GM18870 (cell line): ENCODE measurements around the gene EPHA7.

Source experiments
- ATAC-seq: cut with Tn5 transposase; IDR thresholded peaks from one replicate; pipeline ENCODE4 v1.9.1; 2021; ENCODE audit warnings: moderate library complexity; ENCODE audit not compliant: unreplicated experiment

The EPHA7 gene

GRCh38 chr6:93419304-93420162 is at the start of gene EPHA7:
Gene EPHA7, minus strand, starts transcription at chr6:93419559. Its CDS starts 218 bp downstream, at chr6:93419341.
- ATAC-seq: peak; percentile 71

- ATAC-seq: peak; percentile 57
These were observed 48.9 kb upstream of the EPHA7 start for GRCh38 chr6:93468291-93468690.

- ATAC-seq: no peak
These were observed 35.2 kb upstream of the EPHA7 start for GRCh38 chr6:93454533-93454932.

DNA sequence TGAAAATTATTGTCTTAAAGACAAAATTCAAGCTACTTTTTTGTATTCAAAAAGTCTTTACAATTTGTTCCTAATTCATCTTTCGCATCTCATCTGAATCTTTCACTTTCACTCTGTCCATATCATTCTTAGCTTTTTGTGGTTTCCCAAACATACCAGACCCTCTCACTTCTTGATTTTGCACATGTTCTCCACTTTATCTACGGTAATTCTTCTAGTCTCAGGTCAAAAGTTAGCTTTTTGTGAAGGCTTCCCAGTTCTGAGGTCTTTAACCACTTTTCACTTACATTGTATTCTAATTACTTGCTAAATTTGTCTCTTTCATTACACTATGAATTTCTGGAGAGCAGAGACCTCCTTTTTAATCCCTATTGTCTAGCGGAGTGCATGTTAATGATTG is 34.6 kb upstream of the EPHA7 start:
- ATAC-seq: peak; percentile 98

- no peak for ATAC-seq
These were observed 28.5 kb upstream of the EPHA7 start for GRCh38 chr6:93447874-93448273.

DNA sequence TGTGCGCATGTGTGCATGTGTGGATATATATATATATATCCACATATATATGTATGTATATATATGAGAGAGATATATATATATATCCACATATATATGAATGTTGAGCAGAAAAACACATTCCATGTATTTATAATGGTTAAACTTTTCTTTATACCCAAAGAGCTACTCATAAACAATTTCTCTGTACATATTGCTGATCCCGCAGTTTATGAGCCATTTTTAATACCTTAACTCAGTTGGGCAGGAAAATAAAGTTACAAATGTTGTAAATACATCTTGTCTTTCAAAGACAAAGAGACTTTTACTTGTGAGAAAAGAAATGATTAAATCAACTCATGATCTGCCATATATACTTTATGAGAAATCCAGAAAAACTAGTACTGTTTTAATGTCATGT is 18.1 kb upstream of the EPHA7 start:
- ATAC-seq: no peak

- ATAC-seq: no peak
These were observed 14.2 kb upstream of the EPHA7 start for GRCh38 chr6:93433592-93433991.

DNA sequence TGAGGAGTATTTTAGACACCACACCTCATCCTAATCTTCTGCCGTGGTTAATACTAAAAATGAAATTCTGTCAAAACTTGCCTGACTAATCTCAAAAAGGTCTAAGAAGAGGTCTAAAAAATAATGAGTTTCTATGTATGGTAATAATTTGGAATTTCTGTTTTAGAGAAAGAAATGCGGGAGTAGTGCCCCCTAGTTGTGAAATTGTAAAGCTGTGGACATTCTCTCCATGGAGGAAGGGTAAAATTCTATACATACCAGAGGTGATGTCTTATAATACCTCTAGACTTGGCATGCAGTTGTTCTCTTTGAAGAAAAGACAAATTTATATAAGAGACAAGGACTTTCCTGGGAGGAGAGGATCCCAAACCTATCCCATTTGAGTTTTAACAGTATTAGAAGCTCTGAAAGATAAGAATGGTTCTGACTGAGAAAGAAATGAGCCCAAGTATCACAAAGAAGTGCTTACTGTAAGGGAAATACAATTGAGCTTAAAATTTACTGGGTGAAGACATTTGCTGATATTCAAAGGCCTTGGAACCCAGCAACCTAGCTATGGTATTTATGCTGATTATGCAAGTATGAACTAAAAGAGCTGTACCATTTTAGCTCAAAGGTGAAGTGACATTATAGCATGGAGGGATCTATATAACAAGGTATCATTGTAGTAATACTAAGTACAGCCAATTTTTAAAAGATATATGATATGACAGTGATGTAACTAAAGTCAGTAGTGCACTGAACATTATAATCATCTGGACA is 5.1 kb upstream of the EPHA7 start:
- no peak for ATAC-seq

- ATAC-seq: no peak
These were observed 4.2 kb upstream of the EPHA7 start for GRCh38 chr6:93423542-93423941.

DNA sequence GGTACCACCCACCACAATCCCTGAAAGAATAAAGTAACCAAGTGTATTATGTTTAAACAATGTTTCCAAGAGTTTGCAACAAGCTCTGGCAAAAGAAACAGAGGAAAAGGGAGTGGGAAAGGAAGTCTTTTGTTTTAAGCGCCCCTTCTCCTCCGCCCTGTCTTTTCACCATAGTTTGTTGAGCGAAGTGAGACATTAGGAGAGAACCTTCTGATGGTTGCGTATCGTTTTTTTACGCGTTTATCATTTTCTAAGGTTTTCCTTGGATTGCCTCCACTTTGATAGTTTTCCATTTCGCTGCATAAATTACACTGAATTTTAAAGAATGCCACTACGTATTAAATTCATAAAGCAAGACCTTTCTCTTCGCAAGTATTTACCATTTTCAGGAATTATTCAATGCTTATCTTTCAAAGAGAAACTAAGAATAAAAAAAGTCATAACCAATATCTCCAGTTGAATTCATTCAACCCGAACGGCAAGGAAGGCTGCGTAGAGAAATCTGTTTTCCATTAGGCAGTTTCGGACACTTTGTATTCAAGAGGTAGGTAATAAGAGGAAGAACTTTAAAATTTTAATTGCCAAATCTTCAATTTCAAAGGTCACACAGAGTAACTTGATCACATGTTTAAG is 920 bp upstream of the EPHA7 start:
- no peak for ATAC-seq

DNA sequence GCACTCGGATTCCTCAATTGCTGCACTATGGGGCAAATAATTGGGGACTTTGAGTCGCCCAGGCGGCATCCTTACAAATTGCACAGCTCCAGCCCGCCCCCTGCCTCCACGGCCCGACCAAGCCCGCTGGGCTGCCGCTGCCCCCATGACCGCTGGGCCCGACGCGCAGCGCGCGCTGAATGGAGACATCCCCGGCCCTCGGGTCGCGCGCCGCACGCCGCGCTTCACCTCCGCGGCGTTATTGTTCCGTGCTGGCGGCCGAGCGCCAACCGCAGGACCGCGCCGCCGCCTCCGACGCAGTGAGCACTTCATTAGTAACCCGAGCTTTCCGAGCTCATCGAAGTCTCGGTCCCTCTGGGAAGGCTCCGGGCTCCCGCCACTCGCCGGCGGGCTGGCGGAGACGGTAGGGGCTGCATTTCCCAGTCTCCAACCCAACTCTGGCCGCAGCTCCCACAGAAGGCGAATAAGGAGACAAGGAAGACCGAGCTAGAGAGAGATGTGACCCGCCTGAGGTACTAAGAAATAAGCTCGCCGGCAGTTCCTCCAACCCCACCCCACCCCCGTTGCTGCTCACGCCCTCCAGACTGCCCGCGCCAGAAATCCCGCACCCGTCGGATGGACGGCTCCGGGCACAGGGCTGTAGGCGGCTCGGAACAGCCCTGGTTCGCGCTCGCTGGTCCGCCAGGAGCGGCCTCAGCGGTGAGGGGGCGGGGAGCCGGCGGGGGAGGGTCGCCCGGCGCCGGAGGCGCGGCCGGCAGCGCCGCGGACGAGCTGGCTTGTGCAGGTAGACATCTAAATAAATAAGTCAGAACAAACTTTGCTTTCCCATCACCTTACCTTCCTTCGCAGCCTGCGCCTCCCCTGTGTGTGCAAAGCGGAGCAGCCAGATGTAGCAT is 703 bp downstream of the EPHA7 start:
- no peak for ATAC-seq

DNA sequence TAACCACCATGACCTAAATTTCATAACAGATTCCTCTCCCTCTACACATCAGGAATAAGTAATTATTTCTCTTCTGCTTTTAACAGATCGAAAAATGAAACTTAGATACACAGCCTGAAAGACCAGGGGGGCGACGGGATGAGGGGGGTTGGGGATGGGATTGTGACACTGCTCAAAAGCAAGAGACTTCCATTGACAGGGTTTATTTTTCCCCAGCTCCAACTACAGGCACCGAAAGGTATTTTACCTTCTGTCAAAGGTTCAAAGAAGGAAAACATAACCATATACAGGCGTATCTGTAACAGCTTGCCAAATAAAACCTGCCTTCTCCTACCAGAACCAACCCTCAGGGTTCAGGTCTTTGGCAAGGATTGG is 1.3 kb downstream of the EPHA7 start:
- ATAC-seq: no peak

DNA sequence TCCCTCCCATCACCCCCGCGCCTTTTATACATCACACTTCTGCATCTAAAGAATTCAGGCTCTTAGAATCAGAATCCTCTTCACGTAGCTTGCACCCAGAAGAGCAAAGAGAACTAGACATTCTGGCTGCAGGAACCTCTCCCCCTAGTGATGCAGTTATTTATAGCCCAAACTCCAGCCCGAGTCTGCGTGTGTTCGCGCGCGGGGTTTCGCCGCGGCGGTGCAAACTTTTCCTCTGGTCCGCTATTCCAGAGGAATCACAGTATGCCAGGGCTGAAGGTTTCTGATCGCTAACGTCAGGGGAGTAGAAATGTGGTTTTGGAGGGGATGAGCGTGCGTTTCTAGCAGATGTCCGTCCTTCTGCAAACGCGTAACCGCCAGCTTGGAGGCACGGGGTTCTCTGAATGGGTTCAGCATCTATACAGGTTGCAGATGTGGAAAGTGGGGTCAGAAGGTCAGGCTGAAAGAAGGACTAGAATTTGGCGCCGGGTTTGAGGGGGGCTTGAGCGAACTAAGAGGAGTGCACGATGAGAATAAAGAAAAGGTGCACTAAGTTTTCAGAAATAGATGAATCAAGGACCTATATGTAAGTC is 1.8 kb downstream of the EPHA7 start:
- ATAC-seq: no peak

DNA sequence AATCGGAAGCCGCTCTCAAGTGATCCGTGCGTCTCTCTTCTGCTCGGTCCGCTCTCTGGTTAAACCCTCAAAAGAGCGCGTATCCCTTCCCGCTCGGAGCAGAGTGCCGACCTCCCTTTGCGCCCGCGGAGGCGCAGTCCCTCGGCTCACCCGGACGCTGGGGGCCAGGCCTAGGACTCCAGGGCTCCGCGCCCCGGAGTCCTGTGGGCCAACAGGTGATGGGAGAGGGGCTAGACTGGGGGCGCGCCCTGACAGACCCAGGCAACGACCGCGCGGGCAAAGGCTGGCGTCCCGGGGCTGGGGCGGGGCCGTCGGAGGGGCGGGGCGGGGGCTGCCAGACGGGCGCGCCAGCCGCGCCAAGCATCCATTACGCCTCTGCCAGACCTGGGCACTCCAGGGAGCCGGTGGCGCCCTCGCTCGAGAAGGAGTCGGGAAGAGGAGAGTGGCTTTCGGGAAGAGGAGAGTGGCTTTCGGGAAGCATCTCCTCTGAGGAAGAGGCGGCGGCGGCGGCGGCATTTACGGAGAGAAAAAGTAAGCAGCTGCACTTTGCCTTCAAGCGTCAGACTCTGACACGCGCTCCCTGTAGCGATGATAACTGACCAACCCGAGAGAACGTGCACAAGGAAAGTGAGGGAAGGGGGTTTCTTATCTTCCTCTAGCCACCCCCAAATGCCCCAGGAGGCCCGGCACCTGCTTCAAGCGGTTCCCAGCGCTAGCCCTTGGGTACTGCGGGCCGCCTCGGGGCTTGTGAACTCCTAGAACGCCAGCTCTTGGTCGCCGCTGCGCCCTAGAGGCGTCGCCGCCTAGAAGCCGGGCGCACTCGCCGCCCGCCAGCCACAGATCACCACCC is 2.6 kb downstream of the EPHA7 start:
- no peak for ATAC-seq

GRCh38 chr6:93413190-93413589 is 6.2 kb downstream of the EPHA7 start:
- no peak for ATAC-seq

- ATAC-seq: no peak
These were observed 6.9 kb downstream of the EPHA7 start for GRCh38 chr6:93412452-93412851.

DNA sequence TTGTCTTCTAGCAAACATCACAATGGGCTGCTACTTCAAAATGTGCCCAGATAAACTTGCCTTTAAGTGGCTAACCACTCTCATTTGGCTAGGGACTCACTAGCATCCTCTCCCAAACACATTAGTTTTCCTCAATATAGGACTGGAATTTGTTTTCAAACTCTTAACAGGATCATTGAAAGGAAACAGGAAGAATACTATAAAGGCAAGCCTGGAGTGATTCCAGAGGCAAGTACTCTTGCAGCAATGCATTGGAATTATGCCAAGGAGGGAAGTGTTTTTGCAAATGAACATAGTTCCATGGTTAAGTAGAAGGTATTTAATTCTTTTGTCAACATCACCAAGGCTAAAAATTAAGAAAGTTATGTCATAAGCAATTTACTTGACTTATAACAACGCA is 12.2 kb downstream of the EPHA7 start:
- no peak for ATAC-seq

- no peak for ATAC-seq
These were observed 16.0 kb downstream of the EPHA7 start for GRCh38 chr6:93403390-93403789.

DNA sequence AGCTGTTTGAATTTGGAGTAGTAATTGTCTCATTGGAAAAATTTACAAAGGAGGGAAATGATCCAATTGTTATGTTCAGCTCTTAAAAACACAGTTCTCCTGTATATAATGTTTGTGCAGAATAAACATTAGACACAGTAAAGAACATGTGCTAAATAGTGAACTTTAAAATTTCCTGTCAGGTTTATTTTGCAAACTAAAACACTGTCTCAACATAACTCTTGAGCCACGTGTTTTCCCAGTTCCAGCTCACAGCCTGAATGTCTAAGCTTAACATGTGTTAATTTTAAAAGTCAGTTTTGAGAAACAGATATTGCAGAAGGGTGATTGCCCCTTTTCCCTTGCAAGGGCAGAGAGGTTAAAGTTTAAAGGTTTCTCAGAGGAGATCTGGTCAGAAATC is 20.6 kb downstream of the EPHA7 start:
- no peak for ATAC-seq
